ENCODE measurements around the gene SLC28A3.

SLC28A3 gene

DNA sequence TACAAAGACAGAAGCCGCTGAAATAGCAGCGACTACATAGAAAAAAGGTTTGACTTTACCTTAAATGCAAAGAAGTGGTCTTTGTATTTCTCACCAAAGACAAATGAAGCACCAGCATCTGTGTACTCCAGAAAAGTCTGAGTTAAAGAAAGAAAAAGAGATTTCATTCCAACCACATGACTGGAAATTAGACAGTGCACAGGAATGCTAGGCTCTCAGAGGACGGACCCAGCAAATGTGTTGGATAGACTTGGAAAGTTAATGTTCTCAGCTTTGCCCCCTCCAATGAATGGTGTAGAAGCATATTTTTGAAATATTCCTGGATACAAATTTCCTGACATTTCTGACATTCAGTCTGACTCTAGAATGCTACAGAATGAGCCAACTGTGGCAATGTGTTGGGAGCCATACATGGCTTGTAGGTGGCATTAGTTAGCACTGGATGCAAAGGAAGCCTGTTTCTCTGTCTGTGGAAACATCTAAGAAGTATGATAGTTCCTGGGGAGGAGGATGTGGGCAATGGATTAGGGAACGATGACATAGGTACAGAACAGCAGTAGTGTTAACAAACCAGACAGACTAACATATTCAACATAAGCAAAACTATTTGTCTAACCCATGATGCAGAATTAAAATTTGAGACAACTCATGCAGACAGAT is 43.3 kb downstream of the SLC28A3 start:
- DNase-seq (no peak), ATAC-seq (no peak)

DNA sequence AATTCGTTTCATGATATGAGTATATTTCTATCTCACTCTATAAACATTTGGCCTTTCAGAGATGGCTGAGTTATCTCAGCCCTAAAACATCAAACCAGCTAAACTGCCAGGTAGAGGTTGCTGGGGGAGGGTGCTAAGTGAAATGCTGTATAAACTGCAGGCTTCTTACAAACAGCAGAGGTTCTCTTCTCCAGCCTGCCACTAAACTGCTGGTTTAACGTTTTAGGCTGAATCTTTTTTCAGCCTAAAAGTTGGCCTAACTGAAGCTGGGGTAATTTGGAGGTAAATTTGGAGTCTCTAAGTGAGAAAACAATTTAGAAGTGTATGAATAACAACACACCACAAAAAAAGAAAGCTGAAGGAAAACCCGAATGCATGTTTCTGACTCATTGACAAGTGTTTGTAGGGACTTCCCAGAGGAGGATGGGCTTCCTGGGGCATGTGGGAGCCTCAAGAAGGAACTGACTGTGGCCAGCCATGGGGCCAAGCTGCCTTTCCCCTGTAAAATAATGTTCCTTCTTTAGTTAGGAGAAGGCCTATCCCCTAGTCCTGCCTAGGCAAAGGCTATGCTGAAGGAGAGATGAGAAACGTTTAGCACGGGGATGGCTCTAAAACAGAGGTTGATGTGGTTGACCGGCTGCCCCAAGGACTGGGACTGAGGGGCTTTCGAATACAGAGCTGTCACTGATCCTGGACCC is 44.3 kb downstream of the SLC28A3 start:
- DNase-seq (peak; percentile 65), ATAC-seq (peak; percentile 89)

DNA sequence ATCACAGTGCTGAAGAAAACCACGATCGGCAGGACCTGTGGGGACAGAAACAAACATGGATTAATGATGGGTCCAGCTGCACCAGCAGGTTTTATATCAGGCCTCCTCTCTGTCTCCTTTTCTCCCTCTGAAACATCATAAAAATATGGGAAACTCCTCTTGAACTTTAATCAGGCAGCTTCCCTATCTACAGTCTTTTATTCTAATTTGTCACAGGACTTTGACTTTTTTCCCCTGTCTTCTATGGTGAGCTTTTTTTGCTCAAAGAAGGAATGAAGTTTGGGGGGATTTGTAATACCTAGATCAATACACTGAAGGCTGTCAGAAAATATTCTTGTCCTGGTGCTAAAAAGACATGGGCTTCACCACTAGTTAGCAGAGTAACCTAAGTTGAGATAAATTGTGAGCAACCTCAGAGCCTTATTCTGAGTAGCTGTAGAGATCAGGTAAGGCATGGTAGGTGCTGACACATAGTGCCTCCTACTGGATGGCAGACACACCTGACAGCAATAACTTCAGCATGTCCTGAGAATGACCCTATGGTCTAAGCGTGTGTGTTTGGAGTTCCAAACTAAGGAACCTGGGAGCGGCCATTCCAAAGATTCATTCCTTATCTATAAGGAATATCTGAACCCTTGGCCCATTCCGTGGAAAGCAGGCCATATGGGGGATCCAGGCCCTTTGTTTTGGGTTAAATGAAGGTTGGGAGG is 46.2 kb downstream of the SLC28A3 start:
- ATAC-seq, result no peak

DNA sequence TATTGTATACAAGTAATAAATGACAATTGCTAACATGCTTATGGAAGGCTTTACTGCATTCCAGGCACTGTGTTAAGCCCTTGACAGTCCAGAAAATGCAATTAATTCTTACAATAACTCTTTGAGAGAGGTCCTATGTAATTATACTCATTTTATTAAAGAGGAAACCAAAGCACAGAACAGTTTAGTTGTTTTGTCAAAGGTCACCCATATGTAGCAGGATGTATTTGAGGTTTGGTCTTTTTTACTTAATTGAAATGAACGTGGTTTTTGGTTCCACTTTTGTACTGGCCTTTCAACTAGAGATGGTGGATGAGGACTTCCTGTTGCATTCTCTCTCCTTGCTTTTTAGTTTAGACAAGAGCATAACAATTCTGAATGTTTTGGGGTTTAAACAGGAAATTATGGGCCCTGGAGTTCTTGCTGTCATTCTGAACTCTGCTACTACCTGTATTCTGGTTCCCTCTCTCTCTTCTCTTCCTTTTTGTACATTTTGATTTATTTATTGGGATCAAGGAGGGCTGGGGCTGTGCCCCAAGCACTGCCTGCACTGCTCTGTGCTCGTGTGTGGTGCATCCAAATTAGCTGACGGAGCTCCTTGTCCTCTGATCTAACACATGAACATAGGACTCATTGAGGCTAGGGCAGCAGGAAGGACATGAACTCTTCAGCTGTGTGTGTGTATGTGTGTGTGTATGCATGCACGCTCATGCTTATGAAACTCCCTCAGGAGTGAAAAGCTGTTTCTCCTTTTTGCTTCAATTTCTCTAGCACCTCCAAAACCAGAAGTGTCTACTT is 47.4 kb downstream of the SLC28A3 start:
- DNase-seq (peak; percentile 17), ATAC-seq (no peak)

More for the DNA sequence above, 46.2 kb downstream of the SLC28A3 start:
- no peak for DNase-seq

DNA sequence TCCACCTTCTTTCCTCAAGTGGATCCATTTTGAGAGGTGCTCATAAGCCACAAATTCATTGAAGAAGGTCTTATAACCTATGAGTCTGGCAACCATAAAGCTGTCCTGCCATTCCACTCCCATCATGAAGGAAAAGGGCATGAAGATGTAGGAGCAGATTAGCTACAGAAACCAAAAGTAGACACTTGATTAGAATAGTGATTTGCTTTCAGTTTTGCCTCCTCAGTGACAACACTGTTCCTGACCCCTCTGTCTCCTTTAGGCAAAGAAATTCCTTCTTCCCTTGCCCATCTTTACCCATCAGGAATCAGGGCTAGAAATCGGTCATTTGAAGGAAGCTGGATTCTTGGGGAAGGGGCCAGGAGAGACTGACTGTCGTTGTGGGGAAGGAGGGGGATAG is 55.2 kb downstream of the SLC28A3 start:
- DNase-seq, result no peak
- peak; percentile 28 for ATAC-seq

DNA sequence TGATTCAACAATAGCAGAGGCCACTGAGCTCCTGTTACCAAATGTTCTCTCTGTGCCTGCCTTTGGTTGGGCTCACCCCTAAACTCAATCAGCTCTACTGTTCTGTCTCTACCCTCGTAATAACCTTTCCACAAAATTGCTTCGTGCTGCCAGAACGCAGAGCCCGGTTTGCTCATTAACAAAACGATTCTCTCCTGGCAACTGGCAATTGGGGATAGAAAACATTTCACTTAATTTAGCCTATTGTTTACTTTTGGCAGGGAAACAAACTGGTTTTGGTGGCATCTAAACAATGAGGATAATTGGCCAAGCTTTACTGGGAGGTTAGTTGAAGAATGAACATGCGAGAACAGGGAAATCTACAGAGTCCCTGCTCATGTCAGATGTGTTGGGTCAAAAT is 56.6 kb downstream of the SLC28A3 start:
- no peak for ATAC-seq
- DNase-seq, result no peak

DNA sequence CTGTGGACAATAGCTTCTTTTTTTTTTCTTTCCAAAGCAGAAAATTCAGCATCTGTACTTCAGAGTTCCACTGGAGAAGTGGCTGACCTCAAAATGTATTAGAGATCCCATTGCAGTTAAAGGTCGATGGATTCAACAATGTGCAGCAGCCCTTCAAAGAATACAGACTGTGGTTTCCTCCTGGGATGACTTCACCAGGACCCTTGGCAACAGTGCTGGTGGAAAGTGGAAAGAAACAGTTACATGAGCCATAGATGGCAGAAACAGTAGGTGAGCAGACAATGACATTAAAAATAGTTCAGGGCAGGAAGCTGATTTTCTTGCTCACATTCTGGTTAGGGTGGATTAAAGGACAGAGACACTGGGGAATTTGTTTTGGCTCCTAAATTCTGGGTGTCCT is 62.4 kb downstream of the SLC28A3 start:
- no peak for DNase-seq

DNA sequence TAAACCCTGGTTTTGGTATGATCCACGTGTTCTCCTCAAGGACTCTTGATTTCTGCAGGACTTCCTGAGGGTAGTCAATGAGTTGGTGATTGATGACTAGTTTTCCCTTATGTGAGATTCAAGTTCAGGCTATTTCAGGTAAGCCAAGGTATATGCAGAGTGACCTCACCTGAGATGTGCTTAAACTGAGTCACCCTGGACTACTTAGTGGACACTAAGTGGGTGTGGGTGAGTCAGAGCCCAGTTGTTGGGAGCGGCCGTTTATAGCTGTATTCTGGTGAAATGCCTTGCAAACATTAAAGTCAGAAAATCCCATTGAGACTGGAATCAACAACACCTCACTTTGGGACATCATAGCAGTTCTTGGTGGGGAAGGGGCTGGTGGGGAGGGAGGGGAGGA is 62.9 kb downstream of the SLC28A3 start:
- DNase-seq (no peak), ATAC-seq (no peak)

More for the DNA sequence above, 62.4 kb downstream of the SLC28A3 start:
- ATAC-seq, result no peak

DNA sequence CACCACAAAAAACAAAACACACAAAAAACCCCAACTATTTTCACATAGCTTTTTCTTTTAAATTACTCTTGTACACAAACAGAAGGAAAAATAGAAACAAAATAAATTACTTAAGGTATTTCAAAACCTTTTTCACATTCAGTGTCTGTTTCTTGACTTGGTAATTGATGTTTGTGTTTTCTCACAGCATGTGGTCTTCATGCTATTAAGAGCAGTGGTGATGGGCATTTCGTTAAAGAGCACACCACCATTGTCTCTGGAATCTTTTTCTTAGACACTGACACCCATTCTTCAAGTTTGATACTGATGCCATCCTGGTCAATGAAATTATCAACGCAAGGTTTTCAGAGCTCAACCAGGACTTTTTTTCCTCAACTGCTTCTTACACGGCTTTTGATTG is 63.8 kb downstream of the SLC28A3 start:
- ATAC-seq (no peak), DNase-seq (no peak)

DNA sequence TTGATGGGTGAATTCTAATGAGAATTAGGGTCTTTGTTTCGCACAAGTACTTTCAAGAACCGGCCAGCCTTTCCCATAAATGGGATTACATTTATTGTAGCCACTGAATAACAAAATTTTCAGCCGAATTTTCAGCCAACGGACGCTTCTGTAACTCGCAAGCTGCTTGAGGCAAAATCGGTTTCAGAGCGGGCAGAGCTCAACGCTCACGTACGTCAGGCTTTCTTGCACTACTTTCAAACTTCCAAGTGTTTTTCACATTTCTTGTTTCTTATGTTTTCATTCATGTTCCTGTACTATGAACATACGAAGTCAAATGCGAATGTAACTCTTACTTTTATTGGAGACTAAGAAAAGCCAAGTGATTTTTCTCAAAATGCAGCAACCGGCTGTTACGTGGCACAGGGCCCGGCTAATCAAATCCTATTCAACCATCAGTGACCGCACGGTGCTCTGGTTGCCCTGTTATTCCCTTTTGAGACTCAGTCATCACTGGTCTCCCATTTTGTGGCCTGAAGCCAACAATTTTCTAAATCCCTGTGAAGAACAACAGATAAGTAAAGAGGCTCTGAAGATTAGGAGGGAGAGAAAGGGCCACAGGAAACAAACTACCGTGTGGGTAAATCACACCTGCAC is 68.5 kb downstream of the SLC28A3 start:
- no peak for ATAC-seq
- DNase-seq, result no peak

DNA sequence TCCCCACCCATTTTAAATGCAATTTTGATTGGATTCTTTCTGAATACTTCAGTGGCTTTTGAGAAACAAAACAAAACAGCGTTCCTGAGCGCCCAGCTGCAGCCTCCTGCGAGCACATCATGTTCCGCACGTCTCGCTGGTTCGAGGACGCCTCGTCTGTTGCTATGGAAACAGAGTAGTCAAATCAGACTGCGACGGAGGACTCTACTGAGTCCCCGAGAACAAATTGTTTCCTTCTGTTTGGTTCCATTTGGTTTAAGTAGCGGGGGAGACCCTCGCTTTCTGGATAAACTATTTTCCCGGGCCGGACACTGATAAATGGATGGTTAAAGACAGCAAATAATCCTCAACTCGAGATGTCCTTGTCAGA is 69.0 kb downstream of the SLC28A3 start:
- peak; percentile 91 for ATAC-seq
- peak; percentile 69 for DNase-seq

DNA sequence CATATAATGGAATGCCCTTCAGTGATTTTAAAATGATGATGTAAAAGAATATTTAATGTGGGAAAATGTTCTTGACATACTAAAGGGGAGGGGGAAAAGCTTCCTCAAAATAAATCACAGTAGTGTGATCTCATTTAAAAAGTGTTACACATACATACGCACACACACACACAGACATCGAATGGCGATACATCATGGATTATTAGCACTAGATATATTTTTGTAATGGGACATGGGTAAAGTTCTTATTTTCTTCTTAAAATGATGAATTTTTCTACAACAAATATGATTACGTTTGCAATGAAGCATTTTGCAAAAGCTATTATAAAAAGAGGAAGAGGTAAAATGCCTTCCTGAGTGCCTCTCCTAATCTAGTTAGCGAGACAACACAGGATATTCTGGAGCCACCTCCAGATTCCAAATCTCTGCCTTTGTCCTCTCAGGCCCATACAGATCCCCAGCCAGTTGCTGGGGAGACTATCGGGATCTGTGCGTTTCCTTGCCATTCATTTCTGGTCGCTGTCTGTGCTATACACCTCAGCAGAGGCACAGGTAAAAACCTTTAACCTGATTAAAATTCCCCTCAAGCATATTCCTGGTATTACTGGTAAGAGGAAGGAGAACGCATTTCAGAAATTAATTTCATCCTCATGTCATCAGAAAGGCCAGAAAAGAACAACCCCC is 69.6 kb downstream of the SLC28A3 start:
- DNase-seq (no peak), ATAC-seq (no peak)

DNA sequence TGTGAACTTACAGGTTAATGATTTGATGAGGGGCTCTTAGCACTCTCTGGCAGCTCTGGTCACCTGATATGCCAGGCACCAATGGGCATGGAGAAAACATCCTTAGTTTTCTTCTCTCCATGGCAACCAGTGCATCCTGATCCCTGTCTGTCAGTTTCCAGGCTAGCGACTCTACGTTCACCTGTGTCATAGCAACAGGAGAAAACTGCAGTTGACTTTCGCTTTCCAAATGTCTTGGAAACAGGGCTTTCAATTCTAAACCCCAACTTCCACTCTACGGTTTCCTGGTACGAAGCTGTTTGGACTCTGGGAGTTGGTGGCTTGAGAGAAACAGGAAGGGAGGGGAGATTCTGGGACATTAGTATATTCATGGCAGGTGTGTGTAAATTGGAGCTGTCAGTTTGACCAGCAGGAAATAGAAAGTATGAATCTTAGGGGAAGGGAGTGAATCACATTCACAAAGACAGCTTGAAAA is 74.4 kb downstream of the SLC28A3 start:
- DNase-seq (no peak), ATAC-seq (peak; percentile 46)

DNA sequence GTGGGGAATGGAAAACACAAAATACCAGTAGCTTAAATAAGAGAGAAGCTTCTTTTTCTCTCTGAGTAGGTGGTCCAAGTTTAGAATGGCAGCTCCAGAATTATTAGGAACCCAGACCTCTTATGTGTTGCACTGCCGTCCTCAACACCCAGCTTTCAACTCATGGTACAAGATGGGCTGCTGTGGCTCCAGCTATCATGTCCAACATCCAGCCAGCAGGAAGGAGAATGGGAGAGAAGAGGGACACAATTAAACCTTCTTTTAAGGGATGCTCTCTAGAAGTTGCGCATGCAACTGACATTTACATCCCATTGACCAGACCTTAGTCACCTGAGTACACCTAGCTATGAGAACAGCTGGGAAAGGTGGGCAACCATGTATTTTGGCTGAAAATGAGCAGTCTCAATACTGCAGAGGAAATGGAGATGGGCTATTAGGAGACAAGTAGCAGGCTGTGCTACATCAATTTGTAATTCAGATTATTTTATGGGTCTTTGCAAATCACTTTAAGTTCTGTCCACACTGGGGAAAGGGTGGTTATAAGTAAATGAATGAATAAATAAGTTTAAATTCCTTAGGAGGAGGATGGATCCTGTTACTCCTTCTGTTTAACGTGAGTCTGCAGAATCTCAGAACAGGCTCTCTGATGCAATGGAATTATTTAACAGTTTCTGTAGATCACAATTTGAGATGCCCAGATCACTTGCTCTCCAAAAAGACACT is 76.1 kb downstream of the SLC28A3 start:
- DNase-seq (no peak), ATAC-seq (no peak)

DNA sequence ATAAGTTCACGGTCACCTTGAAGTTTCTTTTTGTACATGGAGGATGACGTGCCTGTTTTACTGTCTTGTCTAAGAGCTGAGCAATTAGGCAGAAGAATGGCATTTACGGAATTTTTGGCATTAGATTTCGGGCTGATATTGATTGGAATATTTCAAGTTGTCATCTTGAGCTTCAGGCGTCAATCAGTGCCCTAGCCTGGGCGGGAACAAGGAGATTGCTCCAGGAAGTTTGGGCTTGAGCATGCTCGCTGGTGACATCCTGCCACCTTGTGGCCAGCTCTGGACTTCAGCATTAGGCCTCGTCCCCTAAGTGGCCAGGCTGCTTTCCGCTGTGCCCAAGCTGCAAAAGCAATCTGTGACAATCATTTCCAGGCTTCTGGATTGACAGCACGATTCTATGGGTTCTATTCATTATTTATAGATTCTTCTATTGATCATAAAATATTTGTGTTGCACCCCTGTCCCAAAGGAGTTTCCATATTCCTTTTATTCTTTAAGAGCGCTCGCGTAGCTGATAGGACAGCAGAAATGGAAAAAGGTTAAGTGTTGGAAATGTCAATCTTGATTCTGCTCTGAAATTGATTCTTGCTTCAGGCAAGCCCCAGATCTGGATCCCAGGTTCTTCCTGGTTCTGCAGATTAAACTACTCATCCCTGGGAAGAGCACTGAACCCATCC is 79.3 kb downstream of the SLC28A3 start:
- DNase-seq (peak; percentile 67), ATAC-seq (peak; percentile 73)

DNA sequence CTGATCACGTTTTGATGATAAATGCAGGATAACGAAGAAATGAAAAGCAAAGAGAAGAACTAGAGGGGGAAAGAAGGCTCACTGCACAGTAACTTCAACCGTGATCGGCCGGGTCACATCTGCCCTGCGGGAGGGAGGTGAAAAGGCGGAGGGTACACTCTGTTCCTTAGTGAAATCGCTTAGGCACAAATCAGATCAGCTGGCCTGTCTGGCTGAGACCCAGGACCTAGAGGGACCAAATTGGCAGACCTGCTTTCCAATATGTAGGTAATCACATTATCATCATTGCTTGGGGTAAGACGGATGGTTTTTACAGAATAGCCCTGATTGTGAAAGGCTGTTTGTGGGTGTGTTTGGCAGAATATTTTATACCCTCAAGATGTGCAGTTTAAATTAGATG is 82.2 kb downstream of the SLC28A3 start:
- DNase-seq, result no peak

DNA sequence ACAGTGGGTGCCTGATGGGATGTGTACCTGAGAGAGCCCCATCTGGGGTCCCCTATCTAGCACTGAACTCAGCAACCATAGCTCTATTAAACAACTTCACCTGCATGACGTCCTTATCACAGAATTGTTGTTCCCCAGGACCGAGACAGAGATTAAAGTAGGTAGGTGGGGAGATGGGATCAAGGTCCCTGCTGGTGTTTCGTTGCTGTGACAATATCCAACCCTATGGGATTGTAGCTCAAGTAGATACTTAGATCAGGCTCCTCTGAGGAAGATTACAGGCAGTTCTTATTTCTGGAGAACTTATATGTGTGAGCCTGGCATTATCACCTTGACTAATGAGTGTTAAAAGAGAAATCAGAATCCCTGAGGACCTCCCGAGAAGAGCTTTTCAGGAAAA is 84.9 kb downstream of the SLC28A3 start:
- no peak for ATAC-seq

More for the DNA sequence above, 82.2 kb downstream of the SLC28A3 start:
- no peak for ATAC-seq

DNA sequence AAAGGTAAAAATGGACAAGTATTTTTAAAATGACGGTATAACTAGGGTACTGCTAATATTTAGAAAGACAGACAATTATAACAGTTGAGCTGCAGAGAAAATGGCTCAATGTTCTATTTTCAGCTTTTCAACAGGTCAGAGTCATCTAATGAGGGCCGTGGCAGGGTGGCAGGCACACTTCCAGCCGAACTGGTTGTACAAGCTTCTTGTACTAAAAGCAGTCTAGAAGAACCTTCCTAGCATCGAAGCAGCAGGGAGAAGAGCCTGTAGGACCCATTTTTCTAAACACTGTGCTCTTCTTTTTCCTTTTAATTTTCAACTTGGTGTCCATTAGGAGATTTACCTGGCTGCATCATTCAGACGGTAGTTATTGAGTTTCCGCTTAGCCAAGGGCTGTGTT is 85.6 kb downstream of the SLC28A3 start:
- ATAC-seq (no peak), DNase-seq (no peak)

More for the DNA sequence above, 84.9 kb downstream of the SLC28A3 start:
- no peak for DNase-seq

DNA sequence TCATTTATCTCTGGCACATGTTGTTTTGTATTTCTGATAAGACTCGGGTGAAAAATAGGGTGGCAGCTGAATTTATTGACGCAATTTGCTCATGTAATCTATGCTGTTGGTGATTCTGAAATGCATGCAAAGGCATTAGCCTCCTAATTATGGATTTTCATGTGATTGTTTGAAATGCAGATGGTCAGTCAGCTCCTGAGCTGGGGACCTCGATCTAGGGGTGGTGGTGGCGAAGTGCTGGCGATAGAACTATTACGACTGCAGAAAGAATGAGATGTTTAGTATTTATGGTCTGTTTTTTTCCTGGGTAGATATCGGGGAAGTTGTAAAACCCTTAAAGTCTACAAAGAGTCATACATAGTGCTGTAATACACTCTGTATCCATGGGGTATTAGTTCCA is 88.6 kb downstream of the SLC28A3 start:
- ATAC-seq, result no peak

DNA sequence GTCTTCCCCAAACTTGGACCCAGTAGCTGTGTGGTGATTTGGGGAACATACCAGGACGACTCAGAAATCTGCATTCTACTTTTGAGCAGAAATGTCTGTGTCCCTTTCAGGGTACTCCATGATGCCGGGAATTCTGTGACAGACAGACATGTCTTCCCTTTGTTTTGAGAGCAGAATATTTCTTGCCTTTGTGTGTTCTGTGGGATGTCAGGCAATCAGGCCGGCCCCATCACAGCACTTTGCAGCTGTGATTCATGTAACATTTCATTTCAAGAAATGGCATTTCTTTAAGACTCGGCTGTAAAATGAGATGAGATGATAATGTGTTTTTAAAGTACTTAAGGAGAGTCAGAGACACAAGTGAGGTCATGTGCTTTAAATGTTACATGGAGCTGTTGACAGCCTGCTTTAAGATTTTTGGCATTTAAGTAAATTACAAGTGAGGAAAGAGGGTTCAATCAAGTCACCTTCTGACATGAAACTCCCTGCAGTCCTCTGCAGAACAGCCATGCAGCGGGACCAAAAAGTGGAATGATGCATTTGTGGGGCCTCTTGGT is 98.7 kb downstream of the SLC28A3 start:
- no peak for ATAC-seq
- no peak for DNase-seq

More for the DNA sequence above, 88.6 kb downstream of the SLC28A3 start:
- DNase-seq, result no peak

All from stimulated activated naive CD8-positive, alpha-beta T cell treated with anti-CD3 and anti-CD28 coated beads, Interleukin-15, Interleukin-2, amounts not matched to agents 100 U/mL and 50 U/mL, for 24 hours (primary cell).